H1 (cell line): Measurements from ENCODE around the gene TNIK. TPM values are rescaled to one million over a fixed set of nuclear protein-coding genes. Genes with fewer than 3 reads are reported as not detected.

Experiments
- CTCF ChIA-PET: fragments of 300-600 bp; sonication (Branson Sonifier 250); formaldehyde crosslinking; loops from one replicate; lab custom pipeline; 2021; ENCODE audit not compliant: partially characterized antibody; lab: Charles Lee
- POLR2A ChIA-PET: fragments of 300-600 bp; sonication (Branson Sonifier 250); formaldehyde crosslinking; loops from one replicate; lab custom pipeline; 2021; ENCODE audit warnings: inconsistent platforms; ENCODE audit not compliant: partially characterized antibody; lab: Charles Lee
- DNase-seq, 2 experiments: peaks; one replicate each; pipeline versions ENCODE4 v3.0.0 to v3.0.0-alpha.2; 2010 to 2022; ENCODE audit warnings: low spot score in 2 of 2, low read depth in 1 of 2, mixed read lengths in 1 of 2
- FAIRE-seq: peaks from 2 replicates; lab custom pipeline; 2011; peaks lifted over from hg19 to GRCh38; lab: Jason Lieb, UNC
- H2AFZ ChIP-seq: 2 replicates; pipeline ENCODE4 v1.8.1; 2012; ENCODE audit warnings: low read length, inconsistent platforms
- H2AK5ac ChIP-seq: 2 replicates; pipeline ENCODE4 v1.6.1; 2013; ENCODE audit warnings: low read depth, low read length
- H2BK120ac ChIP-seq: replicated peaks from 2 replicates; pipeline ENCODE3; 2013; ENCODE audit warnings: low read depth, low read length, inconsistent platforms
- H2BK12ac ChIP-seq: 2 replicates; pipeline ENCODE4 v1.6.1; 2013; ENCODE audit warnings: low read depth, low read length
- H2BK15ac ChIP-seq: 2 replicates; pipeline ENCODE4 v1.6.1; 2013; ENCODE audit warnings: low read length
- H2BK20ac ChIP-seq: 2 replicates; pipeline ENCODE4 v1.6.1; 2013; ENCODE audit warnings: low read length
- H2BK5ac ChIP-seq: 2 replicates; pipeline ENCODE4 v1.6.1; 2013; ENCODE audit warnings: low read depth, low read length
- H3K14ac ChIP-seq: 2 replicates; pipeline ENCODE4 v1.6.1; 2013; ENCODE audit warnings: inconsistent platforms; ENCODE audit not compliant: insufficient read length
- H3K18ac ChIP-seq: 2 replicates; pipeline ENCODE4 v1.6.1; 2013; ENCODE audit warnings: low read length; ENCODE audit errors: extremely low read depth
- H3K23ac ChIP-seq: 2 replicates; pipeline ENCODE4 v1.6.1; 2013; ENCODE audit warnings: inconsistent platforms; ENCODE audit not compliant: insufficient read length
- H3K23me2 ChIP-seq: 2 replicates; pipeline ENCODE4 v1.6.1; 2013; ENCODE audit warnings: low read depth, low read length
- H3K27ac ChIP-seq: 2 replicates; pipeline ENCODE4 v1.6.1; 2011; ENCODE audit warnings: low read depth, low read length, inconsistent platforms
- H3K27me3 ChIP-seq, 4 experiments: replicated peaks in 1 of 4; 1 replicate in 1 of 4; 2 replicates in 3 of 4; pipeline versions ENCODE4 v1.6.1 to v1.8.1; 2011 to 2013; ENCODE audit warnings: low read length in 3 of 4, mild to moderate bottlenecking in 3 of 4, inconsistent platforms in 2 of 4, mixed read lengths in 2 of 4, moderate library complexity in 1 of 4; ENCODE audit not compliant: control insufficient read depth in 3 of 4, insufficient read depth in 3 of 4; ENCODE audit errors: extremely low read depth in 1 of 4
- H3K36me3 ChIP-seq, 4 experiments: 2 replicates each; pipeline versions ENCODE4 v1.6.1 to v1.8.1; 2011 to 2013; ENCODE audit warnings: mild to moderate bottlenecking in 4 of 4, low read length in 3 of 4, moderate library complexity in 2 of 4, control low read depth in 1 of 4, inconsistent platforms in 1 of 4; ENCODE audit not compliant: insufficient read depth in 4 of 4, control insufficient read depth in 2 of 4
- H3K4ac ChIP-seq: replicated peaks from 2 replicates; pipeline ENCODE3; 2013; ENCODE audit warnings: low read length, low read depth, mixed read lengths, inconsistent platforms; ENCODE audit not compliant: insufficient read length
- H3K4me1 ChIP-seq, 4 experiments: replicated peaks in 1 of 4; 1 replicate in 1 of 4; 2 replicates in 3 of 4; pipeline versions ENCODE4 v1.6.1 to v1.8.1; 2011 to 2013; ENCODE audit warnings: low read length in 3 of 4, inconsistent platforms in 2 of 4, mixed read lengths in 1 of 4; ENCODE audit not compliant: insufficient read depth in 4 of 4, control insufficient read depth in 3 of 4
- H3K4me2 ChIP-seq, 2 experiments: 2 replicates each; pipeline versions ENCODE4 v1.6.1 to v1.8.1; 2011 to 2013; ENCODE audit warnings: low read depth in 2 of 2, low read length in 2 of 2, control low read depth in 1 of 2, inconsistent platforms in 1 of 2, mild to moderate bottlenecking in 1 of 2; ENCODE audit not compliant: insufficient read depth in 1 of 2
- H3K4me3 ChIP-seq, 4 experiments: fragments of 200-600, 300-600 bp in 1 of 4; sonication (generic), shearing (Covaris generic), sonication (Bioruptor Twin) in 1 of 4; 2 replicates each; pipeline versions ENCODE4 v1.5.1 to v1.8.1; 2011 to 2016; ENCODE audit warnings: low read length in 4 of 4, low read depth in 3 of 4, control low read depth in 2 of 4, inconsistent platforms in 2 of 4, mild to moderate bottlenecking in 2 of 4, mixed read lengths in 1 of 4, moderate library complexity in 1 of 4; ENCODE audit not compliant: insufficient read depth in 2 of 4; ENCODE audit errors: extremely low read depth in 1 of 4
- H3K56ac ChIP-seq: replicated peaks from 2 replicates; pipeline ENCODE3; 2013; ENCODE audit warnings: low read depth, mild to moderate bottlenecking, mixed read lengths, low read length, inconsistent platforms; ENCODE audit not compliant: insufficient read length
- H3K79me1 ChIP-seq: 2 replicates; pipeline ENCODE4 v1.6.1; 2013; ENCODE audit warnings: low read depth, low read length, control low read depth
- H3K79me2 ChIP-seq, 2 experiments: 2 replicates each; pipeline versions ENCODE4 v1.6.1 to v1.8.1; 2012 to 2013; ENCODE audit warnings: low read length in 2 of 2, mild to moderate bottlenecking in 2 of 2, inconsistent platforms in 1 of 2; ENCODE audit not compliant: insufficient read depth in 2 of 2, control insufficient read depth in 1 of 2
- H3K9ac ChIP-seq, 4 experiments: replicated peaks in 1 of 4; 1 replicate in 1 of 4; 2 replicates in 3 of 4; pipeline versions ENCODE4 v1.6.1 to v1.8.1; 2011 to 2013; ENCODE audit warnings: low read depth in 3 of 4, low read length in 3 of 4, control low read depth in 2 of 4, mild to moderate bottlenecking in 2 of 4, moderate library complexity in 2 of 4, inconsistent platforms in 1 of 4; ENCODE audit errors: extremely low read depth in 1 of 4
- H3K9me3 ChIP-seq, 2 experiments: 2 replicates each; pipeline versions ENCODE4 v1.6.1 to v1.8.1; 2012 to 2013; ENCODE audit warnings: mild to moderate bottlenecking in 2 of 2, moderate library complexity in 2 of 2, control low read depth in 1 of 2, inconsistent platforms in 1 of 2, low read depth in 1 of 2, low read length in 1 of 2, mixed read lengths in 1 of 2; ENCODE audit not compliant: insufficient read depth in 2 of 2
- H4K20me1 ChIP-seq, 2 experiments: replicated peaks in 1 of 2; 2 replicates each; pipeline versions ENCODE3 to v1.8.1; 2011 to 2013; ENCODE audit warnings: inconsistent platforms in 2 of 2, low read length in 2 of 2, mild to moderate bottlenecking in 1 of 2; ENCODE audit not compliant: insufficient read depth in 2 of 2, control insufficient read depth in 1 of 2
- H4K5ac ChIP-seq: 2 replicates; pipeline ENCODE4 v1.6.1; 2013; ENCODE audit warnings: low read length, low read depth, mixed read lengths, inconsistent platforms; ENCODE audit not compliant: insufficient read length
- H4K8ac ChIP-seq: 2 replicates; pipeline ENCODE4 v1.8.0; 2013; ENCODE audit warnings: mild to moderate bottlenecking, moderate library complexity, low read length, inconsistent platforms; ENCODE audit not compliant: insufficient read depth; ENCODE audit errors: extremely low read depth
- H4K91ac ChIP-seq: replicated peaks from 2 replicates; pipeline ENCODE3; 2013; ENCODE audit warnings: low read length, mixed read lengths, inconsistent platforms; ENCODE audit not compliant: insufficient read length
- CEBPB ChIP-seq: IDR thresholded peaks from 2 replicates; pipeline ENCODE4 v1.6.1; 2012; ENCODE audit warnings: low read depth, low read length
- E2F6 ChIP-seq: IDR thresholded peaks from 2 replicates; pipeline ENCODE4 v1.6.1; 2012; ENCODE audit warnings: inconsistent platforms
- WGBS, 2 experiments: shearing (Covaris generic) in 1 of 2; methylation state at CpG; one replicate each; pipeline versions ENCODE4 v1.1.6 to v1.1.7; 2013 to 2015; ENCODE audit warnings: low lambda C conversion rate in 2 of 2, mixed read lengths in 2 of 2, inconsistent platforms in 1 of 2, low coverage in 1 of 2, missing lambda C conversion rate in 1 of 2; ENCODE audit not compliant: insufficient replicate concordance in 2 of 2, insufficient coverage in 1 of 2, insufficient read length in 1 of 2; ENCODE audit errors: extremely low coverage in 1 of 2, missing lambda C conversion rate in 1 of 2; 5-methylcytosine and 5-hydroxymethylcytosine counted together
- polyA plus RNA-seq, 7 experiments: library from polyadenylated mRNA; depleted of rRNA in 3 of 7; stranded (reverse) in 5 of 7; unstranded in 2 of 7; fragments of >200 nt in 5 of 7; fragments of 200-250 nt in 2 of 7; gene quantifications; 1 replicate in 5 of 7; 2 replicates in 1 of 7; 4 replicates in 1 of 7; pipeline versions ENCODE4 v1.2.1 to v1.2.3, GENCODE V29; 2011 to 2013; ENCODE audit warnings: missing spikeins in 2 of 7, mixed read lengths in 2 of 7
- total RNA-seq: library from RNA; stranded (reverse); fragmentation: NEBNext Ultra II Directional; extraction: Animal tissue kit (Norgen Biotek cat#: 25700); gene quantifications from 2 replicates; pipeline ENCODE4 v1.2.1, GENCODE V29; 2021

TNIK gene
- total and polyA plus RNA-seq, 2 of the 8 experiments (the other 6 are each of a cell fraction or from before 2014, with no cell fraction given) = 7.4 to 42.0 TPM

GRCh38 chr3:171013822-171014748 is 446.1 kb downstream of the TNIK start:
- no peaks in the 10 kb centered on the region for H3K36me3 ChIP-seq
- H3K56ac ChIP-seq = no peak overlapping the region

More at GRCh38 chr3:171013822-171014748, 446.1 kb downstream of the TNIK start:
- no peak overlapping the region for H2BK20ac ChIP-seq
- H3K27ac ChIP-seq = no peak overlapping the region
- CTCF ChIA-PET = interaction anchor here (0.6 to 1.0 kb wide), 3 partner anchors 35 to 1713 kb away, joined by 3 to 5 read pairs (median 3); no protein-coding TSS in a partner anchor
- H3K18ac ChIP-seq = no peak overlapping the region
- H3K4me1 ChIP-seq = no peaks in the 10 kb centered on the region
- H3K79me2 ChIP-seq = no peaks in the 10 kb centered on the region
- no peak overlapping the region for H2BK120ac ChIP-seq
- H3K4ac ChIP-seq = no peak overlapping the region
- peak; percentile 13 for FAIRE-seq
- H2BK5ac ChIP-seq = no peak overlapping the region
- no peak for DNase-seq
- H3K79me1 ChIP-seq = no peaks in the 10 kb centered on the region
- no peak overlapping the region for H3K4me2 ChIP-seq
- no peaks in the 10 kb centered on the region for H3K9me3 ChIP-seq
- H2BK15ac ChIP-seq = no peak overlapping the region
- no peak overlapping the region for H4K5ac ChIP-seq
- H4K91ac ChIP-seq = no peak overlapping the region
- peak; percentile 47; the same call in 1 of the 2 replicates for TF ChIP-seq CEBPB
- TF ChIP-seq E2F6 = no peak
- TF ChIP-seq, all 59 proteins: peak for 1
- Histone ChIP-seq H3K27me3 (no peaks in the 10 kb centered on the region), H4K20me1 (no peaks in the 10 kb centered on the region), H2AK5ac (no peak overlapping the region), H3K9ac (no peak overlapping the region), H3K14ac (no peak overlapping the region), H2BK12ac (no peak overlapping the region), H3K4me3 (no peak overlapping the region), H3K23me2 (no peaks in the 10 kb centered on the region), H4K8ac (no peak overlapping the region), H2AFZ (no peak overlapping the region), H3K23ac (no peak overlapping the region)
- WGBS, 2 experiments = 92% methylated on average over 5 of the region's 5 CpGs; no CpG with 5 or more reads in 1 of the 2 experiments
- POLR2A ChIA-PET = no interaction called here
